Memory B cell (primary cell): ENCODE results near the gene SIN3B.
"Not testable (repeated sequence)": the region's sequence is repeated elsewhere in the genome, so short reads cannot be mapped to it uniquely, and the experiment has no call there.

Experiments used
- ATAC-seq: fragments of 150-1000 bp; cut with Tn5 transposase; 2 replicates; pipeline ENCODE4 v1.10.0; 2021; ENCODE audit warnings: low read depth, mild to moderate bottlenecking, moderate library complexity
- DNase-seq, 2 donors: peaks; one replicate each; pipeline ENCODE4 v3.0.0; 2022; ENCODE audit warnings: low spot score in 2 of 2
- H3K27ac Mint-ChIP-seq: one replicate; pipeline ENCODE4 v1.8.0; 2022; ENCODE audit warnings: mild to moderate bottlenecking, moderate library complexity, mixed read lengths
- H3K27me3 Mint-ChIP-seq: one replicate; pipeline ENCODE4 v1.8.0; 2022; ENCODE audit warnings: mixed read lengths
- H3K36me3 Mint-ChIP-seq: one replicate; pipeline ENCODE4 v1.8.0; 2022; ENCODE audit warnings: mild to moderate bottlenecking, mixed read lengths
- H3K4me1 Mint-ChIP-seq: one replicate; pipeline ENCODE4 v1.8.0; 2022; ENCODE audit warnings: mixed read lengths
- H3K4me3 Mint-ChIP-seq: one replicate; pipeline ENCODE4 v1.8.0; 2022; ENCODE audit warnings: mild to moderate bottlenecking, moderate library complexity, mixed read lengths
- H3K9me3 Mint-ChIP-seq: one replicate; pipeline ENCODE4 v1.8.0; 2022; ENCODE audit warnings: mixed read lengths

SIN3B gene

GRCh38 chr19:16862826-16863415, 33.7 kb downstream of the SIN3B start:
- Mint-ChIP-seq H3K4me1 (peaks cover 10% of the 10 kb centered on the region), H3K36me3 (peaks cover 15% of the 10 kb centered on the region), H3K4me3 (no peak overlapping the region), H3K27ac (peak overlapping the region; percentile 17), H3K27me3 (no peaks in the 10 kb centered on the region), H3K9me3 (no peaks in the 10 kb centered on the region)
- no peak for DNase-seq
- ATAC-seq = no peak

- no peak for ATAC-seq
- no peaks in the 10 kb centered on the region for H3K9me3 Mint-ChIP-seq
- no peak for DNase-seq
- peaks cover 22% of the 10 kb centered on the region for H3K36me3 Mint-ChIP-seq
- H3K27me3 Mint-ChIP-seq = no peaks in the 10 kb centered on the region
- no peak overlapping the region for H3K4me3 Mint-ChIP-seq
- peaks cover 3% of the 10 kb centered on the region for H3K4me1 Mint-ChIP-seq
- no peak overlapping the region for H3K27ac Mint-ChIP-seq
Observed at GRCh38 chr19:16867211-16867610, 38.0 kb downstream of the SIN3B start.

- H3K36me3 Mint-ChIP-seq = peaks cover 28% of the 10 kb centered on the region
- H3K27ac Mint-ChIP-seq = peak overlapping the region; percentile 63
- ATAC-seq (no peak), DNase-seq (no peak)
- no peaks in the 10 kb centered on the region for H3K9me3 Mint-ChIP-seq
- no peak overlapping the region for H3K4me3 Mint-ChIP-seq
- peaks cover 3% of the 10 kb centered on the region for H3K4me1 Mint-ChIP-seq
- no peaks in the 10 kb centered on the region for H3K27me3 Mint-ChIP-seq
Observed at GRCh38 chr19:16868423-16869130, 39.4 kb downstream of the SIN3B start.

GRCh38 chr19:16869331-16869972, 40.3 kb downstream of the SIN3B start:
- H3K4me1 Mint-ChIP-seq = peaks cover 10% of the 10 kb centered on the region
- H3K4me3 Mint-ChIP-seq = no peak overlapping the region
- H3K9me3 Mint-ChIP-seq = peaks cover 3% of the 10 kb centered on the region
- H3K27me3 Mint-ChIP-seq = no peaks in the 10 kb centered on the region
- DNase-seq (no peak), ATAC-seq (no peak)
- no peak overlapping the region for H3K27ac Mint-ChIP-seq
- peaks cover 35% of the 10 kb centered on the region for H3K36me3 Mint-ChIP-seq

GRCh38 chr19:16871871-16872270, 42.7 kb downstream of the SIN3B start:
- H3K9me3 Mint-ChIP-seq = peaks cover 7% of the 10 kb centered on the region
- DNase-seq (no peak), ATAC-seq (no peak)
- no peak overlapping the region for H3K27ac Mint-ChIP-seq
- H3K36me3 Mint-ChIP-seq = peaks cover 45% of the 10 kb centered on the region
- H3K4me1 Mint-ChIP-seq = peaks cover 25% of the 10 kb centered on the region
- no peak overlapping the region for H3K4me3 Mint-ChIP-seq
- no peaks in the 10 kb centered on the region for H3K27me3 Mint-ChIP-seq

- H3K9me3 Mint-ChIP-seq = peaks cover 7% of the 10 kb centered on the region
- DNase-seq (no peak), ATAC-seq (no peak)
- H3K4me3 Mint-ChIP-seq = no peak overlapping the region
- peaks cover 27% of the 10 kb centered on the region for H3K4me1 Mint-ChIP-seq
- H3K27me3 Mint-ChIP-seq = no peaks in the 10 kb centered on the region
- peaks cover 47% of the 10 kb centered on the region for H3K36me3 Mint-ChIP-seq
- peak overlapping the region; percentile 28 for H3K27ac Mint-ChIP-seq
Observed at GRCh38 chr19:16872728-16873127, 43.5 kb downstream of the SIN3B start.

GRCh38 chr19:16873594-16873993, 44.4 kb downstream of the SIN3B start:
- Mint-ChIP-seq H3K27ac (peak overlapping the region; percentile 96), H3K9me3 (peaks cover 7% of the 10 kb centered on the region)
- ATAC-seq = no peak

GRCh38 chr19:16874250-16874977, 45.2 kb downstream of the SIN3B start:
- Mint-ChIP-seq H3K9me3 (peaks cover 7% of the 10 kb centered on the region), H3K4me3 (peak overlapping the region; percentile 8), H3K36me3 (peaks cover 48% of the 10 kb centered on the region)

More at GRCh38 chr19:16873594-16873993, 44.4 kb downstream of the SIN3B start:
- DNase-seq = no peak
- Mint-ChIP-seq H3K4me1 (peaks cover 24% of the 10 kb centered on the region), H3K27me3 (no peaks in the 10 kb centered on the region), H3K36me3 (peaks cover 41% of the 10 kb centered on the region), H3K4me3 (no peak overlapping the region)

GRCh38 chr19:16874978-16875299, 45.7 kb downstream of the SIN3B start:
- not testable (repeated sequence) for ATAC-seq, H3K9me3 Mint-ChIP-seq, H3K27me3 Mint-ChIP-seq, DNase-seq
- Mint-ChIP-seq H3K4me3 (peak overlapping the region; percentile 8), H3K27ac (peak overlapping the region; percentile 96), H3K4me1 (peaks cover 24% of the 10 kb centered on the region), H3K36me3 (peaks cover 49% of the 10 kb centered on the region)

More at GRCh38 chr19:16874250-16874977, 45.2 kb downstream of the SIN3B start:
- ATAC-seq = no peak
- no peak for DNase-seq
- Mint-ChIP-seq H3K4me1 (peaks cover 24% of the 10 kb centered on the region), H3K27ac (peak overlapping the region; percentile 96), H3K27me3 (no peaks in the 10 kb centered on the region)

GRCh38 chr19:16875584-16876555, 46.7 kb downstream of the SIN3B start:
- peaks cover 58% of the 10 kb centered on the region for H3K36me3 Mint-ChIP-seq
- H3K4me3 Mint-ChIP-seq = no peak overlapping the region

GRCh38 chr19:16876904-16877361, 47.7 kb downstream of the SIN3B start:
- Mint-ChIP-seq H3K4me3 (no peak overlapping the region), H3K27ac (peak overlapping the region; percentile 35)

More at GRCh38 chr19:16875584-16876555, 46.7 kb downstream of the SIN3B start:
- H3K9me3 Mint-ChIP-seq = peaks cover 12% of the 10 kb centered on the region
- H3K27me3 Mint-ChIP-seq = no peaks in the 10 kb centered on the region
- peak overlapping the region; percentile 96 for H3K27ac Mint-ChIP-seq
- peaks cover 24% of the 10 kb centered on the region for H3K4me1 Mint-ChIP-seq
- peak; percentile 94 for ATAC-seq
- DNase-seq = peak in 1 of 2 donors; percentile 38

GRCh38 chr19:16877581-16877980, 48.4 kb downstream of the SIN3B start:
- H3K36me3 Mint-ChIP-seq = peaks cover 54% of the 10 kb centered on the region
- no peak overlapping the region for H3K4me3 Mint-ChIP-seq
- ATAC-seq (no peak), DNase-seq (no peak)
- H3K27ac Mint-ChIP-seq = peak overlapping the region; percentile 65
- H3K27me3 Mint-ChIP-seq = no peaks in the 10 kb centered on the region
- H3K4me1 Mint-ChIP-seq = peaks cover 24% of the 10 kb centered on the region
- peaks cover 17% of the 10 kb centered on the region for H3K9me3 Mint-ChIP-seq

More at GRCh38 chr19:16876904-16877361, 47.7 kb downstream of the SIN3B start:
- no peaks in the 10 kb centered on the region for H3K27me3 Mint-ChIP-seq
- peaks cover 13% of the 10 kb centered on the region for H3K9me3 Mint-ChIP-seq
- H3K36me3 Mint-ChIP-seq = peaks cover 54% of the 10 kb centered on the region
- H3K4me1 Mint-ChIP-seq = peaks cover 24% of the 10 kb centered on the region
- DNase-seq = no peak
- ATAC-seq = no peak
